Jurkat, Clone E6-1 (cell line): ENCODE results near the gene MYPN.

Source experiments
- DNase-seq: peaks from one replicate; pipeline ENCODE4 v3.0.0-alpha.2; 2011; ENCODE audit warnings: low read depth, low spot score
- H3K4me3 ChIP-seq: 2 replicates; pipeline ENCODE4 v1.5.1; 2011; ENCODE audit warnings: mild to moderate bottlenecking, low read length, control low read depth, moderate library complexity

The MYPN gene

DNA sequence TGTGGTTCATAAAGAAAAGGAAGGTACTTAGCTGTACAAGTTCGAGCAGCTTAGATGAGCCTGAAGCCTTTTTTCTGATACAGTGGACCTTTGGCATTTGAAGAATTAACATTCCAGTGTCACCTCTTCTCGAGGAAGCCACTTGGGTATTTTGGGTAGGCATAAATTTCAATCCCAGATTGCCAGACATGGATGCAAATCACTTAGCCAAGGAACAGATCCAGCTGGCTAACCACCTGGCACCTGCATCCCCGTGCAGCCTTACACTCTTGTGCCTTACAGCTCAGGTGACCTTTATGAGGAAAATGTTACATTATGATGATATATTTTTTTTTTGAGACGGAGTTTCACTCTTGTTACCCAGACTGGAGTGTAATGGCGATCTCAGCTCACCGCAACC lies 138.6 kb downstream of the MYPN start:
- DNase-seq: no peak
- no peak overlapping the region for H3K4me3 ChIP-seq

DNA sequence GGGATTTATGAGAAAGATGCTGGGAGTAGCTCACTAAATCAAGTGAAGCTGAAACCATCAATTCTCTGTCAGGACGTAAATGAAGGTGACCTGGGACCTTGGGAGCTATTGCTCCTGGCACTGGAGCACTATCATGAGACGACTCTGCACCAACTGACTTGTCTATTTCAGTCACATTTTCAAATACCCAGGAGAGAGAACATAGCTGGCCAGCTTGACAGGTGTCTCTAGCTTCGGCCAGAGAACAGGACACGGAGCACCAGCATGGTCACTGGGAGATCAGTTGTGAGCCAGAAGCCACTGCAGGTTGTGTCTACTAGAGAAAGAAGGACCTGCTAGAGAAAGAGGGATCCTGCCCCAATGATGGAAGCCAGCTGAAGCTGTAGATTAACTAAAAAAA lies 140.0 kb downstream of the MYPN start:
- H3K4me3 ChIP-seq: no peak overlapping the region
- no peak for DNase-seq

DNA sequence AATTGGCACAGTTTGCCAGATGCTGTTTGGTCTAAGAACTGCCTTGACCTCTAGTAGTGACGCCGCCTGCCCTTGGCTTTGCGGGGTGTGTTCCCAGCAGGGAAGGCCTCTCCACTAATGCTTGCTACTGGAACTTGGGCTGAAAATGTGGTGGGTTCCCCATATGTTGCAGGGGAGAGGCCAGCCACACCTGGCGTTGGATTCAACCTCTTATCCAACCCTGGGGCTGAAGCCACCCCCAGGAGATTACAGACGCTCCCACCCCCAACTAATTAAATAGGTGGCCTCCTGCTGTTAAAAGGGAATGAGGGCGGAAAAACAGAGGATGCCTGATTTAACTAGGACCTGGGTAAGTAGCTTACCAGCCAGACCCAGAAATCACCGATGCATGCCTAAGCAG lies 141.9 kb downstream of the MYPN start:
- no peak overlapping the region for H3K4me3 ChIP-seq
- no peak for DNase-seq

DNA sequence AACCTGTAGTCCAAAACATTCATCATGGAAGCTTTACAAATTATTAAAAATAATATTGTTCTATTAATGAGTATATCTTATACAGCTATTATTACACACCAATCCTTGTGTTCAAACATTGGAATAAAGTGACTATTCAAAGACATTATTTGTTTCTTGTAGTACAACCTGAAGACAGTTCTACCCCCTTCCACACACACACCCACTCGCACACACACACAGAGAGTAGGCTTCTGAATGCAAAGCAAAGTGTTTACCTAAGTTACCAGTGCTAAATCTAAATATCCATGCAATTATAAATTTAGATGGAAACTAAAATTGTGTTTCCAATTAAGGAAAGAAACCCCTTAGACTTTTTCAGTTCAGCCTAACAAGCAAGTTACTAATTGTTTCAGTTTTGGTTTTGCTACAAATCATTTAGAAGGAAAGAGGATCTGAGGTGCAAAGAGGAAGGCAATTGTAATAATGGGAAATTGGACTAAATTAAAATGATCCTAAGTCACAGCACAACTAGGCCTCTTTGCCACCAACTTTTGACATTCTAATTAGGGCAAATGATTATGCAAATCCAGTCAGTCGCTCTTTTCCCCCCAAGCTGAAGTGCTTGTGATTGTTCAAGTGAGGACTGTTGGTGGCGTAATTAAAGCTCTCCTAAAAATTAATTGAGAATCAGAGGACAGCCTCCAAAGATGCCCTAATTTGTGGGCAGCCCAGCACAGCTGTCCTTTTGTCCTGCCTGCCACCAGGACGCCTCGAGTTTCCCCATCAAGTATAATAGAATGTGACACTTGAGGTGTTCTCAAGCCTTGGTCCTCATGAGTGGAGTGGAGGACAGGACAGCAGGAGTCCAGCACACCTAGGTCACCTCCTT lies 142.6 kb downstream of the MYPN start:
- DNase-seq: no peak
- H3K4me3 ChIP-seq: no peak overlapping the region

DNA sequence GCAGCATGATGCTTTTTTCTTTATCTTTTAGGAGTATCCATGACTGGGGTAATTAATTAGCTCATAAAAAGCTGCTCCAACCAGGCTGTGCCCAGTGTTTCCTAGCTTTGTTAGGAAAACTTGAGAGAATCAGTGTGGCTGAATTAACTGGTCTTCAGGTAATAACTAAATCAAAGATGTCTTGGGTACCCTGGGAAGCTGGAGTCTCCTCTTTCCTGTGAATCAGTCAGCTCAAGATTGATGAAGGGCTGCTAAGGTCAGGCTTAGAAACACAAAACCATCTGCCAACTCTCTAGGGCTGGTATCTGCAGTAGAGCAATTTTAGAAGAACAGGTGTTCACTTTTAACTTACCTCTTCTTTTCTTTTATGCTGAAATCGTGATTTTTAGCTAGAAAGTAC lies 144.1 kb downstream of the MYPN start:
- no peak overlapping the region for H3K4me3 ChIP-seq
- no peak for DNase-seq

DNA sequence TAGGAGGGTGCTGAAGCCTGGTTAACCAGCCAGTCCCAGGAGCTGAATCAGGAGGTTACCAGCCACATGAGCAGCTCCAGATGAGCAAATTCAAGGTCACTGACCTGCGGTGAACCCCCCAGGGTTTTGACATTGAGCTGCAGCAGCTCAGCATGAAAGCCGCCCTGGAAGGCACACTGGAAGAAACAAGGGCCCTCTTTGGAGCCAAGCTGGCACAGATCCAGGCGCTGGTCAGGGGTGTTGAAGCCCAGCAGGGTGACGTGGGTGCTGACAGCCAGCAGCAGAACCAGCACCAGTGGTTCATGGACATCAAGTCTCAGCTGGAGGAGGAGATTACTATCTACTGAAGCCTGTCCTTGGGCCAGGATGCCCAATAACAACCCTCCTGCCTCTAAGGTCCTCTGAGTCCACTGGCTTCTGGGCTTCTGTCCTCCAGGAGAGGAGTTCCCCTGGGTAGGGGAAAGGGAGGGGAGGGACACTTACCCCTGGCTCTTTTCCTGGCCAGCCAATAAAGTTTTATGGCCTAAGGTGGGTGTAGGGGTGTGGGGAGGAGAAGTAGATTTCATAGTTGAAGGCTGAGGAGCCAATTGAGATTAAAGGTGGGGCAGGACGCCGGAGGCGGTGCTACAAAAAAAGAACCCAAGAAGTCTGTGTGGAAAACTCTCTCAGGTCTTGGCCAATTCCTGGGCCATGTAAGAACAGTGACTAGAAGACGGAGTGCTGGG lies 152.0 kb downstream of the MYPN start:
- DNase-seq: no peak
- no peak overlapping the region for H3K4me3 ChIP-seq
